Measurements from ENCODE around the gene C3orf80.

Gene C3orf80

DNA sequence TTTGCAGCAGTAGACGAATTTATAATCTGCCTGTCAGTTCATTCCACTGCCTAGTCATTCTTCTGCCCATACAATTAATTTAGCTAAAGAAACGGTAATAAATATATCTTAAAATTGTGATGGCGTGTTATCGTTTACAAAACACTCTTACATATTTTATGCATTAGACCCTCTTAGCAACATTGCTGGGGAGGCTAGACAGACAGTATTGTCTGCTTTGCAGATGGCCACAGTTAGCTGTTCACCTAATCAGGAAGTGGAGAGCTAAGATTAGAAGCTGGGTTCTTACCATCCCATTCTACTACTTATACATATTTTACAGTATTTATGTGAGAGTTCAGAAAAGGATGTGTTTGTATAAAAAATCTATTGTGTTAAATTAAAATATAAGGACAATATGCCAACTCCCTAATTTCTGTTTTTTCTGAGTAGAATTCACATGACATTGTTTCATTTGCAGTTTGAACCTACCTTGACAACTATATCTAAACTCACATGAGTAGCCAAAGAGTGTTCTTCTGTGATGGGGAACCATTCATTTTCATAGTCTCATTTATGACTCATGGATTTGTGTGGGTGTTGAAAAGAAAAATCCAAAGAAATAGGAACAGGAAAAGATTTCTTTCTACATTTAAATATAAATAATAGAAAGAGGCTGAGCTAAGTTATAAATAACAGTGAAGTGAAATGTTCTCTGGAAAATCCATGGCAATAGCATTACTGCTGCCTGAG, 41.7 kb upstream of the C3orf80 start:
- TF ChIP-seq FOXP2 (optimal IDR thresholded peaks at IDR 0.05; ENCODE audit: borderline replicate concordance, extremely low read depth, extremely low read length, insufficient read depth) (no peak), POLR2AphosphoS5 (IDR thresholded peaks at IDR 0.05; ENCODE audit: low read depth, low read length) (no peak), SIN3A (IDR thresholded peaks at IDR 0.05; ENCODE audit: borderline replicate concordance, insufficient read depth, low read length) (no peak), TAF1 (IDR thresholded peaks at IDR 0.05; ENCODE audit: borderline replicate concordance, insufficient read depth, low read length) (no peak)
- TF ChIP-seq, protein P1, sequence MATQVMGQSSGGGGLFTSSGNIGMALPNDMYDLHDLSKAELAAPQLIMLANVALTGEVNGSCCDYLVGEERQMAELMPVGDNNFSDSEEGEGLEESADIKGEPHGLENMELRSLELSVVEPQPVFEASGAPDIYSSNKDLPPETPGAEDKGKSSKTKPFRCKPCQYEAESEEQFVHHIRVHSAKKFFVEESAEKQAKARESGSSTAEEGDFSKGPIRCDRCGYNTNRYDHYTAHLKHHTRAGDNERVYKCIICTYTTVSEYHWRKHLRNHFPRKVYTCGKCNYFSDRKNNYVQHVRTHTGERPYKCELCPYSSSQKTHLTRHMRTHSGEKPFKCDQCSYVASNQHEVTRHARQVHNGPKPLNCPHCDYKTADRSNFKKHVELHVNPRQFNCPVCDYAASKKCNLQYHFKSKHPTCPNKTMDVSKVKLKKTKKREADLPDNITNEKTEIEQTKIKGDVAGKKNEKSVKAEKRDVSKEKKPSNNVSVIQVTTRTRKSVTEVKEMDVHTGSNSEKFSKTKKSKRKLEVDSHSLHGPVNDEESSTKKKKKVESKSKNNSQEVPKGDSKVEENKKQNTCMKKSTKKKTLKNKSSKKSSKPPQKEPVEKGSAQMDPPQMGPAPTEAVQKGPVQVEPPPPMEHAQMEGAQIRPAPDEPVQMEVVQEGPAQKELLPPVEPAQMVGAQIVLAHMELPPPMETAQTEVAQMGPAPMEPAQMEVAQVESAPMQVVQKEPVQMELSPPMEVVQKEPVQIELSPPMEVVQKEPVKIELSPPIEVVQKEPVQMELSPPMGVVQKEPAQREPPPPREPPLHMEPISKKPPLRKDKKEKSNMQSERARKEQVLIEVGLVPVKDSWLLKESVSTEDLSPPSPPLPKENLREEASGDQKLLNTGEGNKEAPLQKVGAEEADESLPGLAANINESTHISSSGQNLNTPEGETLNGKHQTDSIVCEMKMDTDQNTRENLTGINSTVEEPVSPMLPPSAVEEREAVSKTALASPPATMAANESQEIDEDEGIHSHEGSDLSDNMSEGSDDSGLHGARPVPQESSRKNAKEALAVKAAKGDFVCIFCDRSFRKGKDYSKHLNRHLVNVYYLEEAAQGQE (IDR thresholded peaks at IDR 0.05; ENCODE audit: insufficient read depth in 1 of 2, low read depth in 2 of 2, low read length in 2 of 2): no peak

DNA sequence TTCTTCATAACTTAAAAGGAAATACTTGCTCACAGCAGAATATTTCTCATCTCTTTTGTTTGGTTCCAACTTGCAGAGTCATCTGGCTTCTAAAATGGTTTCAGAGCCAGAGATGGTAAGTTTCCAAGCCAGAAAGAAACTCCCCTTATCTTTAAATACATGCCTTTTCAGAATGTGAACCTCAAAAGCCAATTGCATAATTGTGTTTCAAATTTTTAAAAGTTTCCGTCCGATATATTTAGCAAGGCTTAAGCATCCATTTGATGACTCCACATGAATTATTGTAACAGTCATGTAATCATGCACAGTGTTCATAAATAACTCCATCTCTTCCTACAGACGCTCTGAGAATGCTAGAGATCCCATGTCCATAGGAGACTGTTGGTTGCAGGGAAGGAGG, 40.6 kb upstream of the C3orf80 start:
- TF ChIP-seq TAF1 (IDR thresholded peaks at IDR 0.05; ENCODE audit: borderline replicate concordance, insufficient read depth, low read length): no peak
- no peak for TF ChIP-seq FOXP2 (optimal IDR thresholded peaks at IDR 0.05; ENCODE audit: borderline replicate concordance, extremely low read depth, extremely low read length, insufficient read depth)

DNA sequence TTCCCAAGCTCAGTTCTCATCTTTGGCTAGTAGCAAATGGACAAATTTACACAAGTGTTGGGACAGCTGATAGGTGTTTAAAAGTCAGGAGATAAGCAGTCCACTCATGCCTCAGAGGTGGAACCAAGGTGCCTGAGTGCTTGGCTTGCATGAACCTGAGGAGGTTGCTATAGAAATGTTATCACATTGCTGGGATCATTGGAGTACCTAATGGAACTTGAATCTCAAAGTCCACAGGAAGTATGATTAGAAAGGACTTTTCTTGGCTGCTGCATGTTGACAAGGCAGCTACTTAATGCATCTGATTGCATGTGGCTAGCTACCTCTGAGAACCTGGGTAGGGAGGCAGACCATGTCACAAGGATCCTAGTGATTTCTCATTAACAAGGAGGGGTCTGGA, 39.5 kb upstream of the C3orf80 start:
- no peak for TF ChIP-seq SIN3A (IDR thresholded peaks at IDR 0.05; ENCODE audit: borderline replicate concordance, insufficient read depth, low read length)
- TF ChIP-seq POLR2AphosphoS5 (IDR thresholded peaks at IDR 0.05; ENCODE audit: low read depth, low read length): no peak
- TF ChIP-seq, protein P1 (IDR thresholded peaks at IDR 0.05; ENCODE audit: insufficient read depth in 1 of 2, low read depth in 2 of 2, low read length in 2 of 2): no peak
- no peak for TF ChIP-seq FOXP2 (optimal IDR thresholded peaks at IDR 0.05; ENCODE audit: borderline replicate concordance, extremely low read depth, extremely low read length, insufficient read depth)
- no peak for TF ChIP-seq TAF1 (IDR thresholded peaks at IDR 0.05; ENCODE audit: borderline replicate concordance, insufficient read depth, low read length)

DNA sequence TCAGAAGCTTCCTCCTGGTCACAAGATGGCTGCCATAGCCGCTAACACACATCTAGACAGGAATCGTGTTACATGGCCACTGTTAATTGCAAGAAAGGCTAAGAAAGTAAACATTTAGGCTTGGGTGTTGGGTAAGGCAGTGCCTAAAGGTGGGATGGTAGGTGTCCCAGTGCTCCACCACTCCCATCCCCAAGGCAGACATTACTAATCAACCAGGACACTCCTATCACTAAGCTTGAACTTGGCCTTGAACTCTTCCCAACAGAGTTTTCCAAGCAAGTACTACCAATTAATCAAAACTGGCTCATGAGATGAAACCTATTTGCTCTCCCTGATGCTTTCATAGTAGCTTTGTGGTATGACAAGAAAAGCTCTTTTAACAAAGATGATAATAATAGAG, 37.9 kb upstream of the C3orf80 start:
- TF ChIP-seq, protein P1 (IDR thresholded peaks at IDR 0.05; ENCODE audit: insufficient read depth in 1 of 2, low read depth in 2 of 2, low read length in 2 of 2): no peak
- TF ChIP-seq POLR2AphosphoS5 (IDR thresholded peaks at IDR 0.05; ENCODE audit: low read depth, low read length) (no peak), TAF1 (IDR thresholded peaks at IDR 0.05; ENCODE audit: borderline replicate concordance, insufficient read depth, low read length) (no peak), SIN3A (IDR thresholded peaks at IDR 0.05; ENCODE audit: borderline replicate concordance, insufficient read depth, low read length) (no peak), FOXP2 (optimal IDR thresholded peaks at IDR 0.05; ENCODE audit: borderline replicate concordance, extremely low read depth, extremely low read length, insufficient read depth) (no peak)

DNA sequence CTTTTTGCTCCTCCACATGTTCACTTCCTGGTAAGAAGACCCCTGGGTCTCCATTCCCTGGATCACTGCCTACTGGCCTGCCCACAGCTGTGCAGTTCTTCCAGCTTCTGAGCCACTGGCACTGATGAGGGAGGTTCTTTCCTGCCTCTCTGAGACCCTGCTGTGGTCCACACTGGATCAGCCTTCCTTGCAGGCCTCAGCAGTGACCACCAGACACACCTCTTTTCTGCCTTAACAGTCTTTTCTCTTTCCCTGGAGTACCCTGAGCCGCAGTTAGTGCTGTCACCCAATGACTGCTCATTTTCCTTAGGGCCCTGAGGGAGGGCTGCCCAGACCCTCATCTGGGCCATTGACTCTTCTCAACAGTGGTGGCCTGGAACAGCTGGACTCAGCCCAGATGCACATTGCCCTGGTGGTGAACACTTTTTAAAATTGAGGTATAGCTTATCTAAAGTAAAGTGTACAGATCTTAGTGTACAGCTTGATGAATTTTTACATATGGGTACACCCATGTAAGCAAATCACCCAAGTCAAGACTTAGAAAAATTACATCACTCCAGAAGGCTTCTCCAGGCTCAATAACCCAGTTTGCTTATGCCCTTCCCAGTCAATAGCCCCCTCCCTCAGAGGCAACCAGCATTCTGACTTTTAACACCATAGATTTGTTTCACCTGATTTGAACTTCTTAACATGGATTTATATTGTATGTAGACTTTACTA, 32.8 kb upstream of the C3orf80 start:
- TF ChIP-seq TAF1 (IDR thresholded peaks at IDR 0.05; ENCODE audit: borderline replicate concordance, insufficient read depth, low read length) (no peak), SIN3A (IDR thresholded peaks at IDR 0.05; ENCODE audit: borderline replicate concordance, insufficient read depth, low read length) (no peak), POLR2AphosphoS5 (IDR thresholded peaks at IDR 0.05; ENCODE audit: low read depth, low read length) (no peak), FOXP2 (optimal IDR thresholded peaks at IDR 0.05; ENCODE audit: borderline replicate concordance, extremely low read depth, extremely low read length, insufficient read depth) (no peak)
- TF ChIP-seq, protein P1 (IDR thresholded peaks at IDR 0.05; ENCODE audit: insufficient read depth in 1 of 2, low read depth in 2 of 2, low read length in 2 of 2): no peak

All from PFSK-1 (cell line).